Measurements from ENCODE around the gene STARD10.

Gene STARD10

GRCh38 chr11:72740562-72741428 is 53.1 kb downstream of the STARD10 start:
- no peaks in the 10 kb centered on the region for H3K9me3 Mint-ChIP-seq
- H3K4me3 Mint-ChIP-seq, result peak overlapping the region; percentile 70
- H3K27me3 Mint-ChIP-seq, result no peaks in the 10 kb centered on the region
- H3K36me3 Mint-ChIP-seq (ENCODE audit: low read depth), result peaks cover 33% of the 10 kb centered on the region
- intact Hi-C loops (cut with micrococcal nuclease), result no loop called here
- peak overlapping the region; percentile 90 for H3K27ac Mint-ChIP-seq
- peaks cover 93% of the 10 kb centered on the region for H3K4me1 Mint-ChIP-seq (ENCODE audit: low read depth)

- Mint-ChIP-seq H3K36me3 (ENCODE audit: low read depth) (peaks cover 29% of the 10 kb centered on the region), H3K4me1 (ENCODE audit: low read depth) (peaks cover 97% of the 10 kb centered on the region), H3K9me3 (no peaks in the 10 kb centered on the region), H3K27ac (peak overlapping the region; percentile 90), H3K4me3 (no peak overlapping the region), H3K27me3 (no peaks in the 10 kb centered on the region)
- intact Hi-C loops (cut with micrococcal nuclease), result no loop called here
Measured at GRCh38 chr11:72740060-72740424, 53.8 kb downstream of the STARD10 start.

GRCh38 chr11:72739240-72740059 is 54.4 kb downstream of the STARD10 start:
- Mint-ChIP-seq H3K27me3 (no peaks in the 10 kb centered on the region), H3K27ac (peak overlapping the region; percentile 90), H3K4me1 (ENCODE audit: low read depth) (peaks cover 96% of the 10 kb centered on the region), H3K36me3 (ENCODE audit: low read depth) (peaks cover 29% of the 10 kb centered on the region), H3K4me3 (peak overlapping the region; percentile 95), H3K9me3 (no peaks in the 10 kb centered on the region)
- intact Hi-C loops (cut with micrococcal nuclease), result loop anchor here (5.0 kb wide), 1 partner anchor 68 kb away; no protein-coding TSS in a partner anchor

GRCh38 chr11:72738199-72739141 is 55.4 kb downstream of the STARD10 start:
- H3K36me3 Mint-ChIP-seq (ENCODE audit: low read depth), result peaks cover 37% of the 10 kb centered on the region
- peaks cover 91% of the 10 kb centered on the region for H3K4me1 Mint-ChIP-seq (ENCODE audit: low read depth)
- H3K27ac Mint-ChIP-seq, result peak overlapping the region; percentile 90
- peak overlapping the region; percentile 95 for H3K4me3 Mint-ChIP-seq
- no peaks in the 10 kb centered on the region for H3K9me3 Mint-ChIP-seq
- H3K27me3 Mint-ChIP-seq, result no peaks in the 10 kb centered on the region
- intact Hi-C loops (cut with micrococcal nuclease), result loop anchor here (5.0 kb wide), 1 partner anchor 69 kb away; no protein-coding TSS in a partner anchor

GRCh38 chr11:72737336-72737735 is 56.5 kb downstream of the STARD10 start:
- Mint-ChIP-seq H3K4me3 (peak overlapping the region; percentile 95), H3K27ac (peak overlapping the region; percentile 90), H3K27me3 (no peaks in the 10 kb centered on the region), H3K9me3 (no peaks in the 10 kb centered on the region), H3K4me1 (ENCODE audit: low read depth) (peaks cover 91% of the 10 kb centered on the region), H3K36me3 (ENCODE audit: low read depth) (peaks cover 48% of the 10 kb centered on the region)
- intact Hi-C loops (cut with micrococcal nuclease), result loop anchor here (2.0 to 5.0 kb wide), 2 partner anchors 15 to 70 kb away; partner anchors contain the start of gene ARAP1

- Mint-ChIP-seq H3K27ac (peak overlapping the region; percentile 90), H3K27me3 (no peaks in the 10 kb centered on the region), H3K9me3 (peaks cover 7% of the 10 kb centered on the region), H3K36me3 (ENCODE audit: low read depth) (peaks cover 56% of the 10 kb centered on the region), H3K4me1 (ENCODE audit: low read depth) (peaks cover 88% of the 10 kb centered on the region), H3K4me3 (peak overlapping the region; percentile 95)
- intact Hi-C loops (cut with micrococcal nuclease), result loop anchor here (1.0 to 5.0 kb wide), 3 partner anchors 14 to 71 kb away; partner anchors contain the start of gene ARAP1
Measured at GRCh38 chr11:72736452-72737069, 57.3 kb downstream of the STARD10 start.

GRCh38 chr11:72735495-72736027 is 58.3 kb downstream of the STARD10 start:
- Mint-ChIP-seq H3K4me3 (peak overlapping the region; percentile 69), H3K27me3 (no peaks in the 10 kb centered on the region), H3K4me1 (ENCODE audit: low read depth) (peaks cover 88% of the 10 kb centered on the region), H3K27ac (peak overlapping the region; percentile 90), H3K36me3 (ENCODE audit: low read depth) (peaks cover 66% of the 10 kb centered on the region), H3K9me3 (peaks cover 15% of the 10 kb centered on the region)
- intact Hi-C loops (cut with micrococcal nuclease), result loop anchor here (1.0 to 5.0 kb wide), 3 partner anchors 13 to 72 kb away; partner anchors contain the start of gene ARAP1

- H3K4me3 Mint-ChIP-seq, result no peak overlapping the region
Measured at GRCh38 chr11:72732329-72732728, 61.5 kb downstream of the STARD10 start.

GRCh38 chr11:72730737-72731136 is 63.1 kb downstream of the STARD10 start:
- H3K36me3 Mint-ChIP-seq (ENCODE audit: low read depth), result peaks cover 86% of the 10 kb centered on the region
- peaks cover 15% of the 10 kb centered on the region for H3K9me3 Mint-ChIP-seq

More at GRCh38 chr11:72732329-72732728, 61.5 kb downstream of the STARD10 start:
- Mint-ChIP-seq H3K27ac (peak overlapping the region; percentile 65), H3K36me3 (ENCODE audit: low read depth) (peaks cover 81% of the 10 kb centered on the region), H3K9me3 (peaks cover 15% of the 10 kb centered on the region), H3K27me3 (no peaks in the 10 kb centered on the region), H3K4me1 (ENCODE audit: low read depth) (peaks cover 83% of the 10 kb centered on the region)
- intact Hi-C loops (cut with micrococcal nuclease), result no loop called here

GRCh38 chr11:72730243-72730642 is 63.6 kb downstream of the STARD10 start:
- Mint-ChIP-seq H3K27me3 (no peaks in the 10 kb centered on the region), H3K4me3 (no peak overlapping the region), H3K9me3 (peaks cover 15% of the 10 kb centered on the region), H3K36me3 (ENCODE audit: low read depth) (peaks cover 90% of the 10 kb centered on the region), H3K27ac (peak overlapping the region; percentile 62), H3K4me1 (ENCODE audit: low read depth) (peaks cover 82% of the 10 kb centered on the region)
- intact Hi-C loops (cut with micrococcal nuclease), result no loop called here

More at GRCh38 chr11:72730737-72731136, 63.1 kb downstream of the STARD10 start:
- Mint-ChIP-seq H3K4me1 (ENCODE audit: low read depth) (peaks cover 82% of the 10 kb centered on the region), H3K4me3 (no peak overlapping the region), H3K27me3 (no peaks in the 10 kb centered on the region), H3K27ac (peak overlapping the region; percentile 62)
- intact Hi-C loops (cut with micrococcal nuclease), result no loop called here

- Mint-ChIP-seq H3K4me3 (peak overlapping the region; percentile 18), H3K9me3 (peaks cover 15% of the 10 kb centered on the region), H3K27me3 (no peaks in the 10 kb centered on the region), H3K36me3 (ENCODE audit: low read depth) (peaks cover 99% of the 10 kb centered on the region), H3K27ac (peak overlapping the region; percentile 15), H3K4me1 (ENCODE audit: low read depth) (peaks cover 89% of the 10 kb centered on the region)
- intact Hi-C loops (cut with micrococcal nuclease), result loop anchor here (1.0 kb wide), 1 partner anchor 25 kb away; the partner anchor contains the start of gene ARAP1
Measured at GRCh38 chr11:72727521-72727920, 66.3 kb downstream of the STARD10 start.
